Neural crest cell (in vitro differentiated cells): ENCODE results near the gene BCL7C. TPM values are rescaled to one million over a fixed set of nuclear protein-coding genes. Genes with fewer than 3 reads are reported as not detected.
A peak's percentile ranks its signal among the peaks of the same experiment; 100 is the strongest.

Experiments used
- DNase-seq: peaks from one replicate; pipeline ENCODE4 v3.0.0; 2021; ENCODE audit warnings: low read depth, mixed read lengths, low spot score
- H3K27ac Mint-ChIP-seq: one replicate; pipeline ENCODE4 v1.8.0; 2021; ENCODE audit warnings: mild to moderate bottlenecking, mixed read lengths; ENCODE audit not compliant: unreplicated experiment
- H3K27me3 Mint-ChIP-seq: 2 replicates; pipeline ENCODE4 v1.8.0; 2021; ENCODE audit warnings: low read depth, mild to moderate bottlenecking, mixed read lengths
- H3K36me3 Mint-ChIP-seq: 2 replicates; pipeline ENCODE4 v1.8.0; 2021; ENCODE audit warnings: low read depth, mild to moderate bottlenecking, mixed read lengths
- H3K4me1 Mint-ChIP-seq: 2 replicates; pipeline ENCODE4 v1.8.0; 2021; ENCODE audit warnings: mixed read lengths
- H3K4me3 Mint-ChIP-seq: one replicate; pipeline ENCODE4 v1.8.0; 2021; ENCODE audit warnings: mild to moderate bottlenecking, mixed read lengths
- H3K9me3 Mint-ChIP-seq: 2 replicates; pipeline ENCODE4 v1.8.0; 2021; ENCODE audit warnings: mixed read lengths
- CTCF ChIP-seq: fragments of 200-600 bp; sonication (generic); conservative IDR thresholded peaks from 2 replicates; pipeline ENCODE4 v1.5.0; 2021; ENCODE audit warnings: antibody characterized with exemption, mild to moderate bottlenecking
- total RNA-seq: library from RNA; stranded (reverse); gene quantifications from 2 replicates; pipeline ENCODE4 v1.2.1, GENCODE V29; 2021

The BCL7C gene
- total RNA-seq, 1 donor from 2014 or later, result 38.4 TPM

GRCh38 chr16:30902029-30902972, 8.4 kb upstream of the BCL7C start:
- peak; percentile 72 for DNase-seq
- TF ChIP-seq CTCF, result peak; percentile 42
- Mint-ChIP-seq H3K36me3 (no peaks in the 10 kb centered on the region), H3K27me3 (no peaks in the 10 kb centered on the region), H3K9me3 (no peaks in the 10 kb centered on the region), H3K4me1 (peaks cover 26% of the 10 kb centered on the region), H3K4me3 (peak overlapping the region; percentile 83), H3K27ac (peak overlapping the region; percentile 98)

GRCh38 chr16:30901201-30902028, 7.5 kb upstream of the BCL7C start:
- Mint-ChIP-seq H3K9me3 (no peaks in the 10 kb centered on the region), H3K4me1 (peaks cover 31% of the 10 kb centered on the region), H3K27ac (no peak overlapping the region), H3K36me3 (no peaks in the 10 kb centered on the region), H3K4me3 (peak overlapping the region; percentile 54), H3K27me3 (no peaks in the 10 kb centered on the region)
- no peak for TF ChIP-seq CTCF
- no peak for DNase-seq

- no peaks in the 10 kb centered on the region for H3K9me3 Mint-ChIP-seq
- TF ChIP-seq CTCF, result no peak
- peaks cover 1% of the 10 kb centered on the region for H3K27me3 Mint-ChIP-seq
- no peak overlapping the region for H3K27ac Mint-ChIP-seq
- H3K4me1 Mint-ChIP-seq, result peaks cover 39% of the 10 kb centered on the region
- H3K36me3 Mint-ChIP-seq, result no peaks in the 10 kb centered on the region
- peak overlapping the region; percentile 54 for H3K4me3 Mint-ChIP-seq
- DNase-seq, result no peak
These were observed 6.7 kb upstream of the BCL7C start for GRCh38 chr16:30900588-30900987.

GRCh38 chr16:30899794-30900193, 5.9 kb upstream of the BCL7C start:
- no peak for TF ChIP-seq CTCF
- Mint-ChIP-seq H3K4me1 (peaks cover 47% of the 10 kb centered on the region), H3K27ac (no peak overlapping the region), H3K27me3 (peaks cover 2% of the 10 kb centered on the region), H3K9me3 (no peaks in the 10 kb centered on the region), H3K4me3 (peak overlapping the region; percentile 44), H3K36me3 (no peaks in the 10 kb centered on the region)
- no peak for DNase-seq

- Mint-ChIP-seq H3K9me3 (no peaks in the 10 kb centered on the region), H3K27ac (peak overlapping the region; percentile 96), H3K36me3 (no peaks in the 10 kb centered on the region), H3K27me3 (peaks cover 2% of the 10 kb centered on the region), H3K4me3 (peak overlapping the region; percentile 92), H3K4me1 (peaks cover 46% of the 10 kb centered on the region)
- TF ChIP-seq CTCF, result no peak
- DNase-seq, result peak; percentile 77
These were observed 3.2 kb upstream of the BCL7C start for GRCh38 chr16:30896889-30897733.
